Activated T-cell treated with anti-CD3 and anti-CD28 coated beads for 24 hours (primary cell): ENCODE measurements around the gene DDX56.
A peak's percentile ranks its signal among the peaks of the same experiment; 100 is the strongest.
"Not testable (repeated sequence)": the region's sequence is repeated elsewhere in the genome, so short reads cannot be mapped to it uniquely, and the experiment has no call there.

Source experiments
- DNase-seq: peaks from one replicate; pipeline ENCODE4 v3.0.0-alpha.2; 2020; ENCODE audit warnings: low read depth

The DDX56 gene

DNA sequence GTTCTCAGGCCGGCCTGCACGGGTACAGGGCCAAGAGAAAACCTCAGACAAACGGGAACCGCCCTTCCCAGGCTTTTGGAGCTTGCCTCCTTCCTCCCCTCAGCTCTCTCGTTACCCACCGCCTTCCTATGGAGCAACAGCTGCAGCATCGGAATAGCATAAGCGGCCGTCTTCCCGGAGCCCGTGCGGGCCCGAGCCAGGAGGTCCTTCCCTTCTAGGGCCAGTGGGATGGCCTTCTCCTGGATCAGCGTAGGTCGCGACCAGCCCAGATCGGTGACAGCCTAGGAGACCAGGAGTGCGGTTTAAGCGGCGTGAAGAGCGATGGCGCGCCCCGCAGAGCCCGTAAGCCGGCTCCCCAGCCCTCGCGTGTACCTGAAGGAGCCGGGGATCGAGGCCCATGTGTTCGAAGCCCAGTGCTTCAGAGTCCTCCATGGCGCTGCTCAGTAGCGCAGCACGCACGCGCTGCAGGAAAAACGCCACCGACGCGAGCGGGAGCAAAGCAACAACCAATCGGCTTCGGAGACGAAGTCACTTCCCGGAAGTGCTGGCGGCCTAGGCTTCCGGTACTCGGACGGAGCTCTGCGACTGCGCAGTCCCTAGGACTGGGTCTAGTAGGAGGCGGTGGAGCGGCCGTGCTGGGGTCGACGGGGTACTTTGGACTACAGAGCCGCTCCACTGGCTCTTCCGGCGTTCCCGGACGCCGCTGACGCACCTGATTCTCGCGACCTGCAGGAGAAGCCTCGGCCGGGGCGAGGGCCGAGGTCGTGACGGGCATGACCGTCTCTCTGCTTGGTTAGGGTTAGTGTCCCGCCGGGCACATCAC lies at the start of gene DDX56:
Gene DDX56, minus strand, starts transcription at position 445 of the 823 bp plus-strand sequence. Its CDS starts 13 bp downstream, at position 432.
- DNase-seq: peak; percentile 92

GRCh38 chr7:44622342-44623151 lies 48.8 kb upstream of the DDX56 start:
- DNase-seq: no peak

- no peak for DNase-seq
These were observed 48.0 kb upstream of the DDX56 start for GRCh38 chr7:44621750-44622103.

GRCh38 chr7:44621034-44621749 lies 47.5 kb upstream of the DDX56 start:
- DNase-seq: no peak

GRCh38 chr7:44618753-44619152 lies 45.0 kb upstream of the DDX56 start:
- DNase-seq: no peak

GRCh38 chr7:44618045-44618444 lies 44.3 kb upstream of the DDX56 start:
- DNase-seq: no peak

- no peak for DNase-seq
These were observed 43.6 kb upstream of the DDX56 start for GRCh38 chr7:44617225-44617890.

- no peak for DNase-seq
These were observed 42.8 kb upstream of the DDX56 start for GRCh38 chr7:44616545-44616944.

DNA sequence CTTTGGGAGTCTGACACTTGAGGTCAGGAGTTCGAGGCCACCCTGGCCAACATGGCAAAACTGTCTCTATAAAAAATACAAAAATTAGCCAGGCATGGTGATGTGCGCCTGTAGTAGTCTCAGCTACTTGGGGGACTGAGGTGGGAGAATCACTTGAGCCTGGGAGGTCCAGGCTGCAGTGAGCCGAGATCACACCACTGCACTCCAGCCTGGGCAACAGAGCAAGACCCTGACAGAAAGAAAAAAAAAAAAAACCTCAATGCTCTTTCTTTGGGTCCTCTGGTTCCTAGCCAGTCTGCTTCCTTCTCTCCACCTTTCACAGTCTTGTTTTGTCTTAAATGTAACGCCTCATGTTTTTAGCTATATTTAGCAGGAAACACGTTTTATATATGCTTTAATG lies 42.1 kb upstream of the DDX56 start:
- DNase-seq: no peak

DNA sequence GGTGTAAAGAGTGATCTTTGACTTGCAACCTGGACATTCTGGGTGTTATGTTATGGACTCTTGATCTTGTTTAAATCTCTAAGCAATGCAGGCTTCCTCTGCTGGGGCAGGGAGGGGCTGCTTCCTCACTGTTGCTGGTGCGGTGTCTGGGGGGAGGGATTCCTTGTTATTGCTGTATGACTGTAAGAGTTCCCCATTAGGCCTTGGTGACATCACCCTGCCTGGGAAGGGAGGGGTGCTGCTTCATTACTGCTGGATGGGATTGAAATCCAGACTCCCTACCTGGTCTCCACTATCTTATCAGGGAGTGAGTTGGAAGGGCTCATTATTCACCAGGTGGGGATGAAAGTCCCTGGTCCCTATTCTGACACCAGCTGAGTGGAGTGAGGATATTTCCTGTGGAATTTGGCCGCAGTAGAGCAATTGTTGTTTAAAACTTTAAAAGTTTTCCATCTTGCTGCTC lies 41.5 kb upstream of the DDX56 start:
- no peak for DNase-seq

DNA sequence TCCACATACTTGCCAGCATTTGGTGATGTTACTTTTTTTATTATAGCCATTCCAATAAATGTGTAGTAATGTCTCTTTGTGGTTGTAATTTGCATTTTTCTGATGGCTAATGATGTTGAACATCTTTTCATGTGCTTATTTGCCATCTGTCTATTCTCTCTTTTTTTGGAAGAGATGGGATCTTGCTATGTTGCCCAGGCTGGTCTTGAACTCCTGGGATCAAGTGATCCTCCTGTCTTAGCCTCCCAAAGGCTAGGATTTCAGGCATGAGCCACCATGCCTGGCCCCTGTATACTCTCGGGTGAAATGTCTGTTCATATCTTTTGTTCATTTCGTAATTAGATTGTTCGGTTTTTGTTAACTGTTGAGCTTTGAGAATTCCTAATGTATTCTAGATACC lies 36.1 kb upstream of the DDX56 start:
- no peak for DNase-seq

DNA sequence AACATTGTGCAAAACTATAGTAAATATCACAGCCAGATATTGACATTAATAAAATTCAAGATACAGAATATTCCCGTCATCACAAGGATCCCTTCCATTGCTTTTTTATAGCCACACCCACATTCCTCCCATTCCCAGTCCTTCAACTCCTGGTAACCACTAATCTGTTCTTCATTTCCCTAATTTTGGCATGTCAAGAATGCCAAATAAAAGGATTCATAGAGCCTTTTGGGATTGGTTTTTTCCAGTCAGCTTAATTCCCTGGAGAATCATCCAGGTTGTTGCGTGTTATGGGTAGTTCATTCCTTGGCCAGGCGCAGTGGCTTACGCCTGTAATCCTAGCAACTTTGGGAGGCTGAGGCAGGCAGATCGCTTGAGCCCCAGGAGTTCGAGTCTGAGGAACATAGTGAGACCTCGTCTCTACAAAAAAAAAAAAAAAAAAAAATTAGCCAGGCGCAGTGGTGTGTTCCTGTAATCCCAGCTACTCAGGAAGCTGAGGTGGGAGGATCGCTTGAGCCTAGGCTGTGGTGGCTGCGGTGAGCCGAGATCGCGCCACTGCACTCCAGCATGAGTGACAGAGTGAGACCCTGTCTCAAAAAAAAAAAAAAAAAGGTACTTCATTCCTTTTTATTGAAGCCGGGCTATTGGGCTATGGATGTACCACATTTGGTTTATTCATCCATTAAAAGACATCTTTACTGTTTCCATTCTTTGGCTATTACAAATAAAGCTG lies 35.4 kb upstream of the DDX56 start:
- no peak for DNase-seq

DNA sequence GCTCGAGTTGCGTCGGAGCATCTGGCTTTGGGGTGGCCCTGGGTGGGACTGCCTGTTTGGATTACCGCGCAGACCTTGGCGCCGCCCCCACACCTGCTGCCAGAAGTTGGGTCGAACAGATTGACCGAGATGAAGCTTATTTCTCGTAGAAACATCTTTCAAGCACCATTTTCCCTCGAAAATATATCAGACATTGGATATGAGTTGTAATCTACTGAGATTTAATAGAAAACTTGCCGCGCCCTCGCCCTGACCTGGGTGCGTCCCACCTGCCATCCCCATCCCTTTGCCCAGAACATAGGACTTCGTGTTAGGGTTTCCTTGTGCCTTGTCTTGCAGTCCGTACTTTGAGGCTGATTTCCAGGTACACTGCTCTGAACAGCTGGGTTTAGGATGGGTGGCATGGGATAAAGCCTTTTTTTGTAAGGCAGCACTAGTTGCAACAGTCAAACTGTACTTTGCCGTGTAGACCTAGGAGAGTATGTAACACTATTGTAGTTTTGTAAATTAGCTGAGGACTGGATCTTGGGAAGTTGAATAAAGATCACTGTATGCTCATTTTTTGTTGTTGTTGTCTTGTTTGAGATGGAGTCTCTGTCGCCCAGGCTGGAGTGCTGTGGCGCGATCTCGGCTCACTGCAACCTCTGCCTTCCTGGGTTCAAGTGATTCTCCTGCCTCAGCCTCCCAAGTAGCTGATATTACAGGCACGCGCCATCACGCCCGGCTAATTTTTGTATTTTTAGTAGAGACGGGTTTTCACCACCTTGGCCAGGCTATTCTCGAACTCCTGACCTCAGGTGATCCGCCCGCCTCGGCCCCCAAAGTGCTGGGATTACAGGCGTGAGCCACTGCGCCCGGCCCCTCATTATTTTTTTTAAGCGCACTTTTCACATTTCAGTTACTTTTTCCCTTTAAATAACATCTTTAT lies 33.7 kb upstream of the DDX56 start:
- no peak for DNase-seq

- DNase-seq: peak; percentile 98
These were observed 32.8 kb upstream of the DDX56 start, which contains the start of gene OGDH for GRCh38 chr7:44606341-44607140. OGDH (plus strand) TSS chr7:44606627; CDS start chr7:44624344, 17,717 bp downstream.

- no peak for DNase-seq
These were observed 31.2 kb upstream of the DDX56 start for GRCh38 chr7:44604941-44605340.

DNA sequence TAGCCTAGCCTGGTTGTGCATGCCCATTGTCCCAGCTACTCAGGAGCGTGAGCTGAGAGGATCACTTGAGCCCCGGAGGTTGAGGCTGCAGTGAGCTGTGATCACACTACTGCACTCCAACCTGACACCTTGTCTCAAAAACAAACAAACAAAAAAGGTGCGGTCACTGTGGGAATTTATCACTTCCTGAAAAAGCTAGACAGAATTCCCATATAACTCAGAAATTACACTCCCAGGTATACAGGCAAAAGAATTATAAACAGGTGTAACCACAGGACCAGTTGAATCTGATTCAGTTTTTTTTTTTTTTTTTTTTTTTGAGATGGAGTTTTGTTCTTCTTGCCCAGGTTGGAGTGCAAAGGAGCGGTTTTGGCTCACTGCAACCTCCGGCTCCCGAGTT lies 29.5 kb upstream of the DDX56 start:
- no peak for DNase-seq

- no peak for DNase-seq
These were observed 28.8 kb upstream of the DDX56 start for GRCh38 chr7:44602576-44602910.

DNA sequence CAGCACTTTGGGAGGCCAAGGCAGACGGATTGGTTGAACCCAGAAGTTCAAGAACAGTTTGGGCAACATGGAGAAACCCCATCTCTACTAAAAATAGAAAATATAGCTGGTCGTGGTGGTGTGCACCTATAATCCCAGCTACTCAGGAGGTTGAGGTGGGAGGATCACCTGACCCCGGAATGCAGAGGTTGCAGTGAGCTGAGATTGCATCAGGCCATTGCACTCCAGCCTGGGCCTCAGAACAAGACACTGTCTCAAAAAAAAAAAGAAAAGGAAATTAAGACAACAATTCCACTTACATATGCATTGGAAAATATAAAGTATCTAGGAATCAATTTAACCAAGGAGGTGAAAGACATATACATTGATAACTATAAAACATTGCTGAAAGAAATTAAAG lies 25.5 kb upstream of the DDX56 start:
- no peak for DNase-seq

- not testable (repeated sequence) for DNase-seq
These were observed 23.5 kb upstream of the DDX56 start for GRCh38 chr7:44597181-44597580.
